HepG2 (cell line): Measurements from ENCODE around the gene UTS2R. TPM values are rescaled to one million over a fixed set of nuclear protein-coding genes. Genes with fewer than 3 reads are reported as not detected.

Experiments
- CHD2 ChIP-seq: IDR thresholded peaks from 2 replicates; pipeline ENCODE4 v1.6.1; 2011; ENCODE audit warnings: low read depth, low read length, improper control_type of control experiment
- GPN1 ChIP-seq: sonication (generic); formaldehyde crosslinking; IDR thresholded peaks from 2 replicates; pipeline ENCODE4 v1.5.1; 2020; ENCODE audit warnings: missing genetic modification reagents, borderline replicate concordance
- KLF16 ChIP-seq, 2 experiments: sonication (generic) in 1 of 2; formaldehyde crosslinking in 1 of 2; IDR thresholded peaks; 2 replicates each; pipeline versions ENCODE4 v1.6.1 to v1.8.0; 2016 to 2023; ENCODE audit warnings: missing genetic modification reagents in 2 of 2, missing compliant biosample characterization in 1 of 2
- PHF21A ChIP-seq: sonication (generic); formaldehyde crosslinking; IDR thresholded peaks from 2 replicates; pipeline ENCODE4 v1.5.0; 2020; ENCODE audit warnings: mild to moderate bottlenecking, missing genetic modification reagents
- POLR2AphosphoS2 ChIP-seq: IDR thresholded peaks from 2 replicates; pipeline ENCODE4 v1.6.1; 2011; ENCODE audit warnings: low read depth, low read length, improper control_type of control experiment
- RFXANK ChIP-seq: IDR thresholded peaks from 2 replicates; pipeline ENCODE4 v1.6.1; 2016
- SNAPC2 ChIP-seq: sonication (generic); formaldehyde crosslinking; IDR thresholded peaks from 2 replicates; pipeline ENCODE4 v1.8.1; 2022; ENCODE audit warnings: mild to moderate bottlenecking, missing genetic modification reagents
- TFE3 ChIP-seq: IDR thresholded peaks from 2 replicates; pipeline ENCODE4 v1.6.1; 2016
- ZBTB46 ChIP-seq: sonication (generic); formaldehyde crosslinking; IDR thresholded peaks from 2 replicates; pipeline ENCODE4 v1.4.0; 2020; ENCODE audit warnings: mild to moderate bottlenecking, missing genetic modification reagents, borderline replicate concordance
- ZBTB7A ChIP-seq: sonication (generic); formaldehyde crosslinking; IDR thresholded peaks from 2 replicates; pipeline ENCODE4 v1.8.0; 2022; ENCODE audit warnings: mild to moderate bottlenecking, missing genetic modification reagents
- ZNF205 ChIP-seq: IDR thresholded peaks from 2 replicates; pipeline ENCODE4 v1.6.1; 2018; ENCODE audit warnings: missing biosample characterization, missing genetic modification reagents
- ZNF292 ChIP-seq: sonication (generic); formaldehyde crosslinking; IDR thresholded peaks from 2 replicates; pipeline ENCODE4 v1.8.1; 2022; ENCODE audit warnings: mild to moderate bottlenecking, low read depth, missing genetic modification reagents, borderline replicate concordance
- ZNF484 ChIP-seq: sonication (generic); formaldehyde crosslinking; IDR thresholded peaks from 2 replicates; pipeline ENCODE4 v1.5.1; 2020; ENCODE audit warnings: mild to moderate bottlenecking, low read depth, missing genetic modification reagents, borderline replicate concordance
- ZSCAN22 ChIP-seq: sonication (generic); formaldehyde crosslinking; IDR thresholded peaks from 2 replicates; pipeline ENCODE4 v1.4.0; 2020; ENCODE audit warnings: mild to moderate bottlenecking, missing genetic modification reagents
- ZSCAN9 ChIP-seq: IDR thresholded peaks from 2 replicates; pipeline ENCODE4 v1.6.1; 2016; ENCODE audit warnings: borderline replicate concordance
- polyA plus RNA-seq, 8 experiments: library from polyadenylated mRNA; depleted of rRNA in 3 of 8; stranded (reverse) in 7 of 8; unstranded in 1 of 8; fragments of >200 nt; fragmentation: Illumina TruSeq in 4 of 8; extraction: Trizol in 4 of 8; gene quantifications; 2 replicates each; pipeline versions ENCODE4 v1.2.1 to v1.2.3, GENCODE V29; 2011 to 2016; ENCODE audit warnings: low read depth in 4 of 8, missing spikeins in 1 of 8, mixed read lengths in 1 of 8; ENCODE audit not compliant: insufficient read depth in 1 of 8
- total RNA-seq, 5 experiments: library from RNA; depleted of rRNA; stranded (reverse); fragments of >200 nt; fragmentation: Illumina TruSeq; extraction: Trizol; gene quantifications; 2 replicates each; pipeline ENCODE4 v1.2.3, GENCODE V29; 2016; ENCODE audit warnings: low read depth in 1 of 5
- TF ChIP-seq, protein P1 (sequence below), 2 experiments: sonication (generic) in 1 of 2; formaldehyde crosslinking in 1 of 2; IDR thresholded peaks; 2 replicates each; pipeline versions ENCODE4 v1.6.1 to v1.9.0; 2014 to 2022; ENCODE audit warnings: antibody characterized with exemption in 1 of 2, borderline replicate concordance in 1 of 2, inconsistent platforms in 1 of 2, low read depth in 1 of 2, missing genetic modification reagents in 1 of 2
- TF ChIP-seq, protein P2 (sequence below): IDR thresholded peaks from 2 replicates; pipeline ENCODE4 v1.6.1; 2016; ENCODE audit warnings: missing biosample characterization, missing genetic modification reagents, low read depth

UTS2R gene
- total and polyA plus RNA-seq, 2 of the 13 experiments (the other 11 are each of a cell fraction or from before 2014, with no cell fraction given), result 0.13 to 0.15 TPM

DNA sequence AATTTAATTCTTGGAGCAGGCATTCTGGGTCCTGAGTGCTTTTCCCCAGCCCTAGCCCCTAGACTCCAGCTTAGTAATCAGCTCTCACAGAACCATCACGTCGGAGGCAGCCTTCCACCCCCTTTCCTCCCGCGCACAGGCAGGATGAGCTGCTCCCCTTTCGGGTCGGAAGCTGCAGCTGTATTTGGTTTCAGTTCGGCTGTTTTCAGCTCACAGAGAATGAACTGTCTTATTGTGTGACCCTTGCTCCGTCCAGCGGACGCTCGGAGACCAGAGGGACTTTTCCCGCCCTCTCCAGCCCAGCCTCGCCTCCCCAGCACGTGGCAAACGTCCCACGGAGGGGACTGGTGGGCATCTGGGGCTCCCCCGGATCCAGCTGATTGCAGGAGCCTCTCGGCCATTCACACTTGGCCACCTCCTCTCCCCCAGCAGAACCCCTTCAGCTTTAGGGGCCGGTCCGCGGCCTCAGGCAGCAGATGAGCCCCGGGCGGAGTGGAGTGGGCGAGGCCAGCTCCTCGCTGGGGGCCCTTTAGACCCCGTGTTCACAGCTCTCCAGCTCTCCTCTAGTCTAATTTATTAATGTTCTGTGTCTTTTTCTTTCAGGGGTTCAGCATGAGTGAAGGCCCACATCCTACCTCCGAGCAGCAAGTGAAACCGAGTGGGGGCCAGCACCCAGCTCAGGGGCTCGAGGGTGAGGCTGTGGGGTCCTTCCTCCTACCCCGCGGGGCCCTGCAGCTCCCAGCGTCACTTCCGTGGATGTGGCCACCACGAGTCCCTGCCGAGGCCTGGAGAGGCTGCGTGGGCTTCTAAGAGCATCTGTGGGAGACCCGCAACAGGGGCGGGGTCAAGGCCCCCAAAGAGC lies 863 bp upstream of the UTS2R start (continued):
- peak; percentile 78 for TF ChIP-seq TFE3 (CRISPR knock-in tag)
- peak; percentile 74; the same call in 1 of the 2 replicates for TF ChIP-seq ZSCAN9
- peak in 1 of 2 experiments; percentile 86; a peak in 2 of 4 replicates for TF ChIP-seq KLF16 (CRISPR knock-in tag; IDR thresholded peaks at IDR 0.05)
- TF ChIP-seq, protein P1, sequence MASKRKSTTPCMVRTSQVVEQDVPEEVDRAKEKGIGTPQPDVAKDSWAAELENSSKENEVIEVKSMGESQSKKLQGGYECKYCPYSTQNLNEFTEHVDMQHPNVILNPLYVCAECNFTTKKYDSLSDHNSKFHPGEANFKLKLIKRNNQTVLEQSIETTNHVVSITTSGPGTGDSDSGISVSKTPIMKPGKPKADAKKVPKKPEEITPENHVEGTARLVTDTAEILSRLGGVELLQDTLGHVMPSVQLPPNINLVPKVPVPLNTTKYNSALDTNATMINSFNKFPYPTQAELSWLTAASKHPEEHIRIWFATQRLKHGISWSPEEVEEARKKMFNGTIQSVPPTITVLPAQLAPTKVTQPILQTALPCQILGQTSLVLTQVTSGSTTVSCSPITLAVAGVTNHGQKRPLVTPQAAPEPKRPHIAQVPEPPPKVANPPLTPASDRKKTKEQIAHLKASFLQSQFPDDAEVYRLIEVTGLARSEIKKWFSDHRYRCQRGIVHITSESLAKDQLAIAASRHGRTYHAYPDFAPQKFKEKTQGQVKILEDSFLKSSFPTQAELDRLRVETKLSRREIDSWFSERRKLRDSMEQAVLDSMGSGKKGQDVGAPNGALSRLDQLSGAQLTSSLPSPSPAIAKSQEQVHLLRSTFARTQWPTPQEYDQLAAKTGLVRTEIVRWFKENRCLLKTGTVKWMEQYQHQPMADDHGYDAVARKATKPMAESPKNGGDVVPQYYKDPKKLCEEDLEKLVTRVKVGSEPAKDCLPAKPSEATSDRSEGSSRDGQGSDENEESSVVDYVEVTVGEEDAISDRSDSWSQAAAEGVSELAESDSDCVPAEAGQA (IDR thresholded peaks at IDR 0.05; ENCODE audit: low read depth), result peak; percentile 68; the same call in 1 of the 2 replicates
- TF ChIP-seq, protein P1 (CRISPR knock-in tag; IDR thresholded peaks at IDR 0.05; ENCODE audit: borderline replicate concordance), result peak; percentile 83; the same call in 1 of the 2 replicates
- no peak for TF ChIP-seq RFXANK (CRISPR knock-in tag)
- TF ChIP-seq POLR2AphosphoS2, result no peak
- TF ChIP-seq ZNF484 (CRISPR knock-in tag), result peak; percentile 88; the same call in 1 of the 2 replicates
- TF ChIP-seq, protein P2, sequence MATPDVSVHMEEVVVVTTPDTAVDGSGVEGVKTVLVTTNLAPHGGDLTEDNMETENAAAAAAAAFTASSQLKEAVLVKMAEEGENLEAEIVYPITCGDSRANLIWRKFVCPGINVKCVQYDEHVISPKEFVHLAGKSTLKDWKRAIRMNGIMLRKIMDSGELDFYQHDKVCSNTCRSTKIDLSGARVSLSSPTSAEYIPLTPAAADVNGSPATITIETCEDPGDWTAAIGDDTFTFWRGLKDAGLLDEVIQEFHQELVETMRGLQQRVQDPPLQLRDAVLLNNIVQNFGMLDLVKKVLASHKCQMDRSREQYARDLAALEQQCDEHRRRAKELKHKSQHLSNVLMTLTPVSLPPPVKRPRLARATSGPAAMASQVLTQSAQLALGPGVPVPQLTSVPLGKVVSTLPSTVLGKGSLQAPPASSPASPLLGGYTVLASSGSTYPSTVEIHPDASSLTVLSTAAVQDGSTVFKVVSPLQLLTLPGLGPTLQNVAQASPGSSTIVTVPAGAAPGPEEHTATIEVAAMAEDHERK (CRISPR knock-in tag), result no peak
- TF ChIP-seq SNAPC2 (CRISPR knock-in tag), result 0 out of 2 replicates have a peak, but pooled peaks have one; percentile 78
- TF ChIP-seq PHF21A (CRISPR knock-in tag), result peak; percentile 85
- no peak for TF ChIP-seq CHD2
- peak; percentile 78; the same call in 1 of the 2 replicates for TF ChIP-seq ZSCAN22
- peak; percentile 90; the same call in 1 of the 2 replicates for TF ChIP-seq ZBTB46 (CRISPR knock-in tag)
- peak; percentile 85; the same call in 1 of the 2 replicates for TF ChIP-seq ZNF292
- TF ChIP-seq ZBTB7A (CRISPR knock-in tag), result peak; percentile 95
- peak; percentile 30; the same call in 1 of the 2 replicates for TF ChIP-seq GPN1 (CRISPR knock-in tag)
- peak; percentile 90 for TF ChIP-seq ZNF205
